ENCODE data around the gene MCF2L2. TPM values are rescaled to one million over a fixed set of nuclear protein-coding genes. Genes with fewer than 3 reads are reported as not detected.

The MCF2L2 gene
- total and polyA plus RNA-seq, 2 donors from 2014 or later: 0.32 to 1.7 TPM

GRCh38 chr3:183377307-183377959, 51.0 kb downstream of the MCF2L2 start:
- H3K27ac ChIP-seq (ENCODE audit: low read depth in 2 of 2, low read length in 2 of 2): no peak overlapping the region
- no peaks in the 10 kb centered on the region for H3K36me3 ChIP-seq (ENCODE audit: control insufficient read depth in 2 of 3, insufficient read depth in 3 of 3, low read length in 3 of 3)

GRCh38 chr3:183375787-183376186, 52.6 kb downstream of the MCF2L2 start:
- TF ChIP-seq, protein P1, sequence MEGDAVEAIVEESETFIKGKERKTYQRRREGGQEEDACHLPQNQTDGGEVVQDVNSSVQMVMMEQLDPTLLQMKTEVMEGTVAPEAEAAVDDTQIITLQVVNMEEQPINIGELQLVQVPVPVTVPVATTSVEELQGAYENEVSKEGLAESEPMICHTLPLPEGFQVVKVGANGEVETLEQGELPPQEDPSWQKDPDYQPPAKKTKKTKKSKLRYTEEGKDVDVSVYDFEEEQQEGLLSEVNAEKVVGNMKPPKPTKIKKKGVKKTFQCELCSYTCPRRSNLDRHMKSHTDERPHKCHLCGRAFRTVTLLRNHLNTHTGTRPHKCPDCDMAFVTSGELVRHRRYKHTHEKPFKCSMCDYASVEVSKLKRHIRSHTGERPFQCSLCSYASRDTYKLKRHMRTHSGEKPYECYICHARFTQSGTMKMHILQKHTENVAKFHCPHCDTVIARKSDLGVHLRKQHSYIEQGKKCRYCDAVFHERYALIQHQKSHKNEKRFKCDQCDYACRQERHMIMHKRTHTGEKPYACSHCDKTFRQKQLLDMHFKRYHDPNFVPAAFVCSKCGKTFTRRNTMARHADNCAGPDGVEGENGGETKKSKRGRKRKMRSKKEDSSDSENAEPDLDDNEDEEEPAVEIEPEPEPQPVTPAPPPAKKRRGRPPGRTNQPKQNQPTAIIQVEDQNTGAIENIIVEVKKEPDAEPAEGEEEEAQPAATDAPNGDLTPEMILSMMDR (IDR thresholded peaks at IDR 0.05; ENCODE audit: borderline replicate concordance, extremely low read depth, insufficient read depth): no peak
- intact Hi-C loops (cut with DNase I): loop anchor here (5.0 kb wide), 1 partner anchor 253 kb away; no protein-coding TSS in a partner anchor
- H3K27me3 ChIP-seq (ENCODE audit: control insufficient read depth, insufficient read depth, low read length): no peaks in the 10 kb centered on the region
- DNase-seq (no peak), FAIRE-seq (no peak)
- H3K36me3 ChIP-seq (ENCODE audit: control insufficient read depth in 2 of 3, insufficient read depth in 3 of 3, low read length in 3 of 3): no peaks in the 10 kb centered on the region
- no peaks in the 10 kb centered on the region for H3K9me3 ChIP-seq (ENCODE audit: control insufficient read depth in 2 of 3, insufficient read depth in 1 of 3, low read length in 3 of 3)
- H3K9ac ChIP-seq (ENCODE audit: low read length in 3 of 3): no peak overlapping the region
- no peak overlapping the region for H3K4me3 ChIP-seq (ENCODE audit: low read length in 3 of 3)
- no peaks in the 10 kb centered on the region for H3K4me1 ChIP-seq (ENCODE audit: control insufficient read depth in 2 of 3, insufficient read depth in 2 of 3, low read depth in 1 of 3, low read length in 3 of 3)
- H3K27ac ChIP-seq (ENCODE audit: low read depth in 2 of 2, low read length in 2 of 2): no peak overlapping the region

More at GRCh38 chr3:183377307-183377959, 51.0 kb downstream of the MCF2L2 start:
- H3K4me3 ChIP-seq (ENCODE audit: low read length in 3 of 3): no peak overlapping the region
- no peaks in the 10 kb centered on the region for H3K4me1 ChIP-seq (ENCODE audit: control insufficient read depth in 2 of 3, insufficient read depth in 2 of 3, low read depth in 1 of 3, low read length in 3 of 3)
- no peak for FAIRE-seq
- no peak for DNase-seq
- no peak overlapping the region for H3K9ac ChIP-seq (ENCODE audit: low read length in 3 of 3)
- TF ChIP-seq, protein P1 (IDR thresholded peaks at IDR 0.05; ENCODE audit: borderline replicate concordance, extremely low read depth, insufficient read depth): no peak
- H3K9me3 ChIP-seq (ENCODE audit: control insufficient read depth in 2 of 3, insufficient read depth in 1 of 3, low read length in 3 of 3): no peaks in the 10 kb centered on the region
- intact Hi-C loops (cut with DNase I): loop anchor here (5.0 kb wide), 1 partner anchor 255 kb away; no protein-coding TSS in a partner anchor
- no peaks in the 10 kb centered on the region for H3K27me3 ChIP-seq (ENCODE audit: control insufficient read depth, insufficient read depth, low read length)

GRCh38 chr3:183375337-183375736, 53.1 kb downstream of the MCF2L2 start:
- H3K27ac ChIP-seq (ENCODE audit: low read depth in 2 of 2, low read length in 2 of 2): no peak overlapping the region
- no peaks in the 10 kb centered on the region for H3K4me1 ChIP-seq (ENCODE audit: control insufficient read depth in 2 of 3, insufficient read depth in 2 of 3, low read depth in 1 of 3, low read length in 3 of 3)
- DNase-seq: no peak
- no peak overlapping the region for H3K9ac ChIP-seq (ENCODE audit: low read length in 3 of 3)
- H3K4me3 ChIP-seq (ENCODE audit: low read length in 3 of 3): no peak overlapping the region
- TF ChIP-seq, protein P1 (IDR thresholded peaks at IDR 0.05; ENCODE audit: borderline replicate concordance, extremely low read depth, insufficient read depth): no peak
- intact Hi-C loops (cut with DNase I): loop anchor here (5.0 kb wide), 1 partner anchor 253 kb away; no protein-coding TSS in a partner anchor
- H3K27me3 ChIP-seq (ENCODE audit: control insufficient read depth, insufficient read depth, low read length): no peaks in the 10 kb centered on the region
- no peaks in the 10 kb centered on the region for H3K9me3 ChIP-seq (ENCODE audit: control insufficient read depth in 2 of 3, insufficient read depth in 1 of 3, low read length in 3 of 3)
- no peaks in the 10 kb centered on the region for H3K36me3 ChIP-seq (ENCODE audit: control insufficient read depth in 2 of 3, insufficient read depth in 3 of 3, low read length in 3 of 3)
- FAIRE-seq: no peak

All from kidney (tissue), 14 donors.